ENCODE results near the gene RARB.

The RARB gene

DNA sequence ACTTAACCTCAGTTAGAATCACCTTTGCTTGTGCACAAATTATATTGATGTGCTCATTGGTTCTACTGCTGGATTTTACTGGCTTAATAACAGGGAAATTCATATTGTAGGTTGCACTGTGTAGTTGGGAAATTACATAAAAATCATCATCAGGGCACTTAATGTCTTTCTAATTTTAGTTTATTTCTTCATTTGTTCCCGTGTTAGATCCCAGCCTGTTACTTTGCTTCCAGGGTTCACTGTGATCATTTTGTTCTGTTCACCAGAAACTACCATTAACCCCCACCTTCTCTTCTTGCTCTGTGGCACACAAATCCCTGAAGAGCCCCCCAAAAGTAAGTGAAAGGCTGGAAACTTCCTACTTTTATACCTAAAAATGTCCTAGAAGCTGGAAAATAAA lies 80.4 kb downstream of the RARB start:
- no peak for DNase-seq (ENCODE audit: low read depth)

DNA sequence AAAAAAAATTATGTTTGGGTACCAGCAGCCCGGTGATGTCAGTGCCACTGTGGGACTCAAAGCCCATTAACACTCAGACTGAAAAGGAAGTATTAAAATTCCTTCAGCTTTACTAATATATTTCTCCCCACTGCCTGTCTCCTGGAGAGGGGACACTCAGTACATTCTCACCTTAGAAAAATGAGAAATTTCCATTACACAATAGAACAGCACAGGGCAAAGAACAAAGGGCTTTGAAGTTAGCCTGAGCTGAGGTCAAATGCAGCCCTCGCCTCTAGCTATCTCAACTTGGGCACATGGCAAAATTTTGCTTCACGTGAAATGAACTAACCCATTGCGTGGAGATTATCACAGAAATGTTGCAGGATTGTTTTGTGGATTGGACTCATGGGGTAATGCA lies 80.8 kb downstream of the RARB start:
- no peak for DNase-seq (ENCODE audit: low read depth)

GRCh38 chr3:25510797-25511196 lies 82.7 kb downstream of the RARB start:
- no peak for DNase-seq (ENCODE audit: low read depth)

GRCh38 chr3:25511972-25512721 lies 84.1 kb downstream of the RARB start:
- DNase-seq (ENCODE audit: low read depth): no peak

DNA sequence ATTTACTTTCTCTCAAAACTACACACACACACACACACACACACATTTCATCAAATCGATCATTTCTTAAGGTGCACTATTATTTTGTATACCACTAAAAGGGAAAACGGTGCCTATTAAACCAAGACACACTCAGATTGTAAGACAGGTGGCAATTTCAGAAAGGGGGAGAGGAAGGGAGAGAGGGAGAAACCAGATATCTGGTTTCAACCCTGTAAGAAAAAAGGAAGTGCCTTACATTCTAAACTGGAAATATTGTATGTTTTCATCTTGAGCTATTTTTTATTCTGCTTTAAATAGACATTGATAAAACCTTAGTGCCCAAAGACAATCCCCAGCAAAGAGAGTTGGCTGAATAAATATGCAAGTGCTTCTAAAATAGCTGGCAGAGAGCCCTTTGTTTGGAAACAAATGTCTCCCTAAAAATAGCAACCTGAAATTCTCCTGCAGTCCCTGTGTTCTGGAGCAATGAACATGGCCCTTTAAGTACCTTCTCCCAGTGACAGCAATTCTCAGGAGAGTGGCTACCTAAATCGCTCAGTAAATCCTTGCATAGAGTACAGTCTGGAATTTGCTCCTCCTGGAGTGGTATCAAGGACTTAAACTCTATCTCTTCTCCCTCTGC lies 85.7 kb downstream of the RARB start:
- DNase-seq (ENCODE audit: low read depth): no peak

GRCh38 chr3:25515171-25515570 lies 87.1 kb downstream of the RARB start:
- DNase-seq (ENCODE audit: low read depth): no peak

GRCh38 chr3:25520926-25521559 lies 93.0 kb downstream of the RARB start:
- DNase-seq (ENCODE audit: low read depth): no peak

GRCh38 chr3:25527336-25527735 lies 99.3 kb downstream of the RARB start:
- no peak for DNase-seq (ENCODE audit: low read depth)

- DNase-seq (ENCODE audit: low read depth): no peak
These were observed 99.7 kb downstream of the RARB start for GRCh38 chr3:25527801-25528200.

DNA sequence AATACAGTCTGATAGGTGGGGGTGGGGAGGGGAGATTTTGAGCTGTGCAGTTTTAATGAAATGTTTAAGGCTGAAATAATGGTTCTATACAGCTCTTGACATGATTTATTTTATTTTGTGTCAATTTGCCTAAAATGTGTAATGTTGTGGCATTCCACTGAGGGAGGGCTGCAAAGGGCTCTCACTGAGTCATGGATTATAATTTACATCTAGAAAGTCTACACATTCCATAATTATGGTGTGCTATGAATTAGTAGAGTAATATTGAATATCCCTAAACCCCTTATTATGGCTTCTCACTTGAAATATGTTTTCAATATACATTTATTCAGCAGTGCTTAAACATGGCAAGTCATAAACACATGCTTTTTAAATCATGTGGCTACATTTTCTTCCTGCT lies 103.9 kb downstream of the RARB start:
- DNase-seq (ENCODE audit: low read depth): no peak

DNA sequence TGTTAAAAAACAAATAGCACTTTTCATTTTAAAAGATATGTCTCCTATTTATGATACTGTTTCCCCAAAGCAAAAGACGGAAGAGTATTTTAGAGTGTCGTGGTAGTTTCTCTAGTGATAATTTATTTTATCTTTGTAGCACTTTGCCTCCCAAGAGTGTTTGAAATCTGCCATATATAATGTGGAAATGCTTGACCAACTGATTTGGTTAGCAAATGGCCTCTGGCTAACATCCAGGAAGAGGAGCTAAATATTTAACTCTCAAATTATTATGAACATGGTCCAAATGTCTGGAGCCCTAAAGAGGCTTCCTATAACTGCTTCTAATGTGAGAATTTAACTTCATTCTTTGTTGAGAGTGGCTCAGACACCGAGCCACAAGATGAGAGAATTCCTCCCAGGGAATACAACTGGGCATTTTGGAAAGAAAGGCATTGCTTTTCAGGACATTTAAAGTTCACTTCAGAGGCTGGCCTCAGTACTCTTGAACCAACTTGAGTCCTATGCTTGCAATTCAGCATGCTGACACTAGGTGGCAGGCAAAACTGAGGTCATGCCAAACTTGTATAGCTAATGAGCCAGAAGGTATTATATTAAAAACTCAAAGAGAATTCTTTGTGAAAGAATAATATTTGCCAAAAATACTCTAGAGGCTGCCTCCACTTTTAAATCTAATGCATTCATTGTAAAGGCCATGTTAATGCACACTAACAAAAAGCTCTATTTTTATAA lies 104.5 kb downstream of the RARB start:
- DNase-seq (ENCODE audit: low read depth): peak; percentile 47

DNA sequence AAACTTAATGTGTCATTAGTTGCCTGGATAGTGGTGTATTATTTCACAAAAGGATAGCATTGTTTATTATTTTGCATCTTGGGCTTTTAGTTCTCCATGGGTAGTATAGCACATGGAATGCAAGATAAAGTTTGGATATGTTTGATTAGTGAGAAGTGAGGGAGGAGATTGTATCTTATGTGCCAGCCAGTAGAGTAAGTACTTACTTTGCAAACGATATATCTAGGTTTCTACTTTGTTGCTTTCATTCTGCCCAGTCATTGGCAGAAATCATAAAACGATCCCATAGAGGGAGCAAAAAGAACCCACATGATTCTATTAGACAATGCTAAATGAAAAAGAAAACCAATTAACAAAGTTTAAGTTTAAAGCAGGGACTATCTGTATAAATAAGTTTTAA lies 105.3 kb downstream of the RARB start:
- DNase-seq (ENCODE audit: low read depth): no peak

DNA sequence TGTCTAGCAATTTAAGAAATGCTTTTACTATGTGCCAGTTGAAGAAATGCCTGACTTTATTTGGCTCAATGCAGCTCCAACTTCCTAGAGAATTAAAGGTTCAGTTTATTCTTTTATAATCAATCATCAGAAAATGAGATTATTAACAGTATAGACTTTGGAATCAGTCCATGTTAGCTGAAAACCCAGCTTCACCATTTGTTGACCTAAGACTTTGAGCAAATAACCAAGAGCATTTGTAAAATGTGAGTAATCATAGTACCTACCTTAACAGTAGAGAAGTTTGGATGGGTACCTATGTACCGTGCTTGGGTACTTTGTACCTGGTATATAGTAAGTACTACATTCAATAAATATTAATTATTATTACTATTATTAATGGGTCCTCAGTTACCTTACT lies 105.9 kb downstream of the RARB start:
- DNase-seq (ENCODE audit: low read depth): no peak

DNA sequence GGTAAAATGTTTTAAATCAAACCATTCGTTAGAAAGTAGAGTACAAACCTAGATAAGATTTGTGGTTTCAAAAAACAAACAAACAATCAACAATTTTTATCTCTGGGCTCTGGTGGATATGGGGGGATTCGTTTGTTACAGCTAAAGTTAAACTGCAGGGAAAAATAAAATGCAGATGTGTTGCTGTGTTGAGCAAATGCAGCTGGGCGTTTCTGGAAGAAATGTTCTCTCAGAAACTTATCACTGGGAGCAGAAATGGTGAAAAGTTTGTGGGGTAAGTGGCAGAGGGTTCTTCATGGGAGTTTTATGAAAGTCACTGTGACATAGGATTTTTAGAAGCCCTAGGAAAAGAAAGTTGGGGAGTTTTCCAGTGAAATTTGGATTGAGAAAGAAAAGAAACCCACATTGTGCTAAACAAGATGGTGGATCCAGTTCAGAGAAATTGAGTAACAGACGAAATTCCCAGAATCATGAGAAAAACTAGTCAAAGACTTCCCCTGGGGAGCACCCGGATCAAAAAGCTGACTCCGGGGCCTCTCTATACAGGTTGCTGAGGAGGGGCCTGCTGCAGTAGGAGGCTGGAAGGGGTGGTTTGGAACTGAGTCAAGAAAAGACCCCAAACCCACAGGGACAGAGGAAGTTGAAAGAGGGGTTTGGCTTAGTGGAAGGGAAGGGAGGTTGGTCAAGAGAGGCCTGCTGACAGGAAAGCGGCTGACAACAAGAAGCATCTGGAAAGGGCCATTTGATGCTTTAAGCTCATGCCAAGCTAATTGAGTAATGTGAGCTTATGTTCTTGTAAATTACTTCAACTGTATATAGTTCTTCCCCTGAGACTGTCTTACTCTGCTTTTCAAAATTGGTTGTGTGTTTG lies 108.7 kb downstream of the RARB start:
- DNase-seq (ENCODE audit: low read depth): no peak

GRCh38 chr3:25537516-25537915 lies 109.5 kb downstream of the RARB start:
- no peak for DNase-seq (ENCODE audit: low read depth)

- no peak for DNase-seq (ENCODE audit: low read depth)
These were observed 112.2 kb downstream of the RARB start for GRCh38 chr3:25540273-25540672.

GRCh38 chr3:25542492-25543039 lies 114.5 kb downstream of the RARB start:
- DNase-seq (ENCODE audit: low read depth): no peak

- DNase-seq (ENCODE audit: low read depth): no peak
These were observed 119.0 kb downstream of the RARB start for GRCh38 chr3:25547103-25547502.

DNA sequence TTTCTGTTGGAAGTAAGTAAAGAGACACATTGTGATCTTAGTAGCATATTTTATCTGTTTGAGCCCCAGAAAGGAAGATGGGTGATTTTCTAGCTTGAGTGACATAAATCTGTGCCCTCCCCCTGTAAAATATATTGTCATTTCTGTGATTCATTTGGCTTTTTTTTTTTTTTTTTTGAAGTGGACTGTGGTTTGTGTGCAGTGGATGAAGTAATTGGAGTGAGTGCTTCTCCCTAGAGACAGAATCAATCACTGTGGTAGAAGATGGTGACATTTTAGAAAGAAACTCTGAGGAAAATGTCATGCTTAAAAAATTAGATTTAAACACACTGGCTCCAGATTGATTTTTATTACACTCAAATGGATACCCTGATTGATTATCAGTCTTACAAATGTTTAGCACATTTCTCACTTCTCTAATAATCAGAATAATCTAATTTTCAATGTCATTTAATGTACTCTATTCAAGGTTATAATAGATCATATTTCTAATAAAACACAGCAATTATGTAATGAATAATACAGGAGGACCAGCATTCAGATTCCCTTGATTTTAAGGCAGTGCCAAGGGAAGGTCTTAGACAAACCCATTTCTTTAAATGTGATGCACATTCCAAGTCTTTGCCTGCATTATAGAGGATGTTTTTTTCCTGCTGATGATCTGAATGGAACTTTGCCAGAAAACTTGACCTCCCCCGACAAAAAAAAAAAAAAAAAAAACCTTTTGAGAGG lies 120.0 kb downstream of the RARB start:
- DNase-seq (ENCODE audit: low read depth): no peak

DNA sequence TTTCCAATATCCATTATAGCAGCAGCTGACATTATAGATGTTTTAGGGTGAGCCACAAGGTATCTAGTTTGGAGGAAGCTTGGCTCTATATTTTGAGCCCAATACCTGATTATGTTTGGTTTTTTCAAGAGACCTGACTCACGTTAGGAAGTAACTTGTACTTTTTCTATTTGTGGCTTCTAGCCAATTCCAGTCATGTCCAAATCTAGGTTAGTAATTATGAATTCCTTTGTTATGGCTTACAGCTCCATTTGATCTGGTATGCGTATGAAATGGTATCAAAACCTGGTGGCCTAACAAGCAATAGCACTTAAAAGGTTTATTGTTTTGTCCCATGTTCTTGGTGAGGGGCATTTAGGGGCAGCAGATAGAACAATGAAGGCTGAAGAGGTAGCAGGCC lies 120.8 kb downstream of the RARB start:
- no peak for DNase-seq (ENCODE audit: low read depth)

DNA sequence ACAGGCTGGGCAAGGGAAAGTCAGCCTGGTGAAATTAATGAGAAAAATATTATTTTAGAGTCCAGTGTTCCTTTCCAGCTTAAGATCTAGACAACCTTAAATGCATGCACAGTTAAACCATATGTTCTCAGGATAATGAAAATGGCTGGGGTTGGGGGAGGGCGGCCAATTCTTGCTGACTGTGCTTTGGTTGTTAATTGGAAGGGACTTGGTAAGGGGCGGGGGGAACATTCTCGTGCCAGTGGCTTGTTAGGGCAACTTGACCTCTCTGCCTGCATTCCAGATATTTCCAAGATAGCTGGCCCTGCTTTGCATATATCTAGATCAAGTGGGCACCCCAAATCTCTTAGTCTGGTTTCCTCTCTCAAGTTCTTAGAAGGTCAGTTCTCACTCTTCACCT lies 124.2 kb downstream of the RARB start:
- no peak for DNase-seq (ENCODE audit: low read depth)
